HepG2 (cell line): ENCODE results near the gene CD81. TPM values are rescaled to one million over a fixed set of nuclear protein-coding genes. Genes with fewer than 3 reads are reported as not detected.

ENCODE experiments used
- ATAC-seq: fragments of 200-7000 bp; cut with Tn5 transposase; 3 replicates; pipeline ENCODE4 v1.9.1; 2020; ENCODE audit warnings: mild to moderate bottlenecking, moderate library complexity
- BruUV-seq: library from RNA; stranded (reverse); fragments of 400-500 nt; replicated peaks from 2 replicates; lab custom pipeline; 2021; lab: Mats Ljungman, UMichigan
- CTCF ChIA-PET: fragments of 300-600 bp; formaldehyde crosslinking; extraction: SDS; loops from one replicate; lab custom pipeline; 2021; ENCODE audit warnings: low total read pairs, inconsistent platforms, low intra/inter-chr PET ratio; lab: Yijun Ruan, JAX
- POLR2A ChIA-PET: fragments of 350-600 bp; sonication (Branson Sonifier 250); formaldehyde crosslinking; loops from one replicate; lab custom pipeline; 2020; ENCODE audit warnings: antibody characterized with exemption, inconsistent platforms; lab: Yijun Ruan, JAX
- DNase-seq: peaks from one replicate; pipeline ENCODE4 v3.0.0-alpha.2; 2015; ENCODE audit warnings: low spot score
- FAIRE-seq: peaks from 3 replicates; lab custom pipeline; 2011; peaks lifted over from hg19 to GRCh38; lab: Jason Lieb, UNC
- H2AFZ ChIP-seq: one replicate; pipeline ENCODE4 v1.6.1; 2011; ENCODE audit warnings: low read length, inconsistent platforms
- H3K27ac ChIP-seq: fragments of 300-600 bp; 3 replicates; pipeline ENCODE4 v1.8.0; 2011; ENCODE audit warnings: mixed run types, mild to moderate bottlenecking, mixed read lengths, low read length, inconsistent platforms; ENCODE audit not compliant: insufficient read depth; ENCODE audit errors: extremely low read length
- H3K27me3 ChIP-seq, 2 experiments: fragments of 200-600 bp in 1 of 2; 2 replicates in 1 of 2; 3 replicates in 1 of 2; pipeline versions ENCODE4 v1.6.0 to v1.8.0; 2011; ENCODE audit warnings: low read length in 2 of 2, mild to moderate bottlenecking in 2 of 2, moderate library complexity in 2 of 2, inconsistent platforms in 1 of 2; ENCODE audit not compliant: insufficient read depth in 2 of 2, control insufficient read depth in 1 of 2
- H3K36me3 ChIP-seq, 2 experiments: fragments of 200-600 bp in 1 of 2; replicated peaks in 1 of 2; 2 replicates in 1 of 2; 3 replicates in 1 of 2; pipeline versions ENCODE4 v1.5.1 to v1.8.0; 2011; ENCODE audit warnings: low read length in 2 of 2, inconsistent platforms in 1 of 2; ENCODE audit not compliant: insufficient read depth in 2 of 2, control insufficient read depth in 1 of 2
- H3K4me1 ChIP-seq: 2 replicates; pipeline ENCODE4 v1.5.1; 2012; ENCODE audit warnings: low read length, inconsistent platforms; ENCODE audit not compliant: insufficient read depth
- H3K4me2 ChIP-seq: 2 replicates; pipeline ENCODE4 v1.6.0; 2011; ENCODE audit warnings: low read depth, low read length, inconsistent platforms
- H3K4me3 ChIP-seq, 3 experiments: fragments of 200-600 bp in 1 of 3; sonication (generic), shearing (Covaris generic) in 1 of 3; replicated peaks in 1 of 3; 2 replicates each; pipeline ENCODE4 v1.5.1; 2011 to 2016; ENCODE audit warnings: low read length in 3 of 3, inconsistent platforms in 2 of 3, low read depth in 2 of 3, mild to moderate bottlenecking in 2 of 3, control low read depth in 1 of 3, mixed read lengths in 1 of 3; ENCODE audit not compliant: insufficient read depth in 1 of 3
- H3K79me2 ChIP-seq: one replicate; pipeline ENCODE4 v1.6.1; 2011; ENCODE audit warnings: low read length, inconsistent platforms; ENCODE audit not compliant: insufficient read depth
- H3K9ac ChIP-seq: 2 replicates; pipeline ENCODE4 v1.6.0; 2011; ENCODE audit warnings: mild to moderate bottlenecking, low read depth, low read length, inconsistent platforms; ENCODE audit not compliant: insufficient read depth
- H3K9me3 ChIP-seq: 2 replicates; pipeline ENCODE4 v1.5.1; 2012; ENCODE audit warnings: mild to moderate bottlenecking, low read length
- H4K20me1 ChIP-seq: 2 replicates; pipeline ENCODE4 v1.6.0; 2011; ENCODE audit warnings: inconsistent platforms, mild to moderate bottlenecking, low read length, moderate library complexity; ENCODE audit not compliant: insufficient read depth
- CBX2 ChIP-seq, 2 experiments: fragments of 200-600 bp in 1 of 2; sonication (generic); formaldehyde crosslinking in 1 of 2; IDR thresholded peaks; 2 replicates each; pipeline versions ENCODE4 v1.7.0 to v1.8.1; 2018 to 2022; ENCODE audit warnings: low read depth in 2 of 2, low read length in 1 of 2, mild to moderate bottlenecking in 1 of 2, missing genetic modification reagents in 1 of 2
- CCDC6 ChIP-seq: sonication (generic); formaldehyde crosslinking; IDR thresholded peaks from 2 replicates; pipeline ENCODE4 v1.8.1; 2022; ENCODE audit warnings: mild to moderate bottlenecking, missing genetic modification reagents, moderate library complexity
- CENPT ChIP-seq: sonication (generic); formaldehyde crosslinking; IDR thresholded peaks from 2 replicates; pipeline ENCODE4 v1.8.0; 2022; ENCODE audit warnings: low read depth, mild to moderate bottlenecking, moderate library complexity, missing genetic modification reagents
- E2F5 ChIP-seq: sonication (generic); formaldehyde crosslinking; conservative IDR thresholded peaks from 2 replicates; pipeline ENCODE4 v1.4.0; 2020; ENCODE audit warnings: missing genetic modification reagents
- FUBP1 ChIP-seq: sonication (generic); formaldehyde crosslinking; IDR thresholded peaks from 2 replicates; pipeline ENCODE4 v1.5.1; 2020; ENCODE audit warnings: missing genetic modification reagents, mild to moderate bottlenecking, borderline replicate concordance
- GATA4 ChIP-seq: sonication (generic); IDR thresholded peaks from 2 replicates; pipeline ENCODE4 v1.6.1; 2016; ENCODE audit warnings: antibody characterized with exemption, low read depth, borderline replicate concordance
- HMG20B ChIP-seq: conservative IDR thresholded peaks from 2 replicates; pipeline ENCODE4 v1.6.1; 2016; ENCODE audit warnings: missing genetic modification reagents, missing compliant biosample characterization
- MAFF ChIP-seq: IDR thresholded peaks from 2 replicates; pipeline ENCODE4 v1.6.1; 2011; ENCODE audit warnings: low read depth, low read length, improper control_type of control experiment
- NAIF1 ChIP-seq: sonication (generic); formaldehyde crosslinking; IDR thresholded peaks from 2 replicates; pipeline ENCODE4 v1.5.0; 2020; ENCODE audit warnings: mild to moderate bottlenecking, missing genetic modification reagents, borderline replicate concordance
- PBX2 ChIP-seq: IDR thresholded peaks from 2 replicates; pipeline ENCODE4 v1.6.1; 2016; ENCODE audit warnings: control low read depth
- ZNF749 ChIP-seq: sonication (generic); formaldehyde crosslinking; IDR thresholded peaks from 2 replicates; pipeline ENCODE4 v1.8.0; 2022; ENCODE audit warnings: mild to moderate bottlenecking, missing genetic modification reagents, moderate library complexity, borderline replicate concordance
- WGBS: methylation state at CpG from one replicate; pipeline ENCODE4 v1.1.6; 2017; ENCODE audit warnings: low lambda C conversion rate; 5-methylcytosine and 5-hydroxymethylcytosine counted together
- in situ Hi-C: cut with HindIII; loops from 2 replicates; pipeline ENCODE4 v1.10.0; 2017; ENCODE audit warnings: low pct_unique_long_range_greater_than_20kb; ENCODE audit not compliant: extremely low pct_ligation_motif_present
- intact Hi-C: fragments of 100-400 bp; cut with micrococcal nuclease; formaldehyde crosslinking; loops from one replicate; pipeline ENCODE4 v1.10.0; 2022; ENCODE audit not compliant: unreplicated experiment
- polyA plus RNA-seq, 8 experiments: library from polyadenylated mRNA; depleted of rRNA in 3 of 8; stranded (reverse) in 7 of 8; unstranded in 1 of 8; fragments of >200 nt; fragmentation: Illumina TruSeq in 4 of 8; extraction: Trizol in 4 of 8; gene quantifications; 2 replicates each; pipeline versions ENCODE4 v1.2.1 to v1.2.3, GENCODE V29; 2011 to 2016; ENCODE audit warnings: low read depth in 4 of 8, missing spikeins in 1 of 8, mixed read lengths in 1 of 8; ENCODE audit not compliant: insufficient read depth in 1 of 8
- total RNA-seq, 5 experiments: library from RNA; depleted of rRNA; stranded (reverse); fragments of >200 nt; fragmentation: Illumina TruSeq; extraction: Trizol; gene quantifications; 2 replicates each; pipeline ENCODE4 v1.2.3, GENCODE V29; 2016; ENCODE audit warnings: low read depth in 1 of 5

Gene CD81
- total and polyA plus RNA-seq, 2 of the 13 experiments (the other 11 are each of a cell fraction or from before 2014, with no cell fraction given), result not detected

GRCh38 chr11:2375964-2376551 lies 1.1 kb upstream of the CD81 start:
- H3K79me2 ChIP-seq, result no peaks in the 10 kb centered on the region
- CTCF ChIA-PET, result no interaction called here
- no peak overlapping the region for H3K4me3 ChIP-seq
- ATAC-seq (no peak), FAIRE-seq (no peak), DNase-seq (no peak)
- TF ChIP-seq CBX2 (IDR thresholded peaks at IDR 0.05; ENCODE audit: low read depth, low read length) (no peak), CBX2 (CRISPR knock-in tag; IDR thresholded peaks at IDR 0.05; ENCODE audit: low read depth) (no peak), MAFF (no peak), CENPT (CRISPR knock-in tag) (no peak), GATA4 (no peak), FUBP1 (no peak), HMG20B (CRISPR knock-in tag) (no peak), CCDC6 (CRISPR knock-in tag) (no peak), E2F5 (CRISPR knock-in tag) (no peak), NAIF1 (no peak), ZNF749 (CRISPR knock-in tag) (no peak), PBX2 (no peak)
- POLR2A ChIA-PET, result no interaction called here
- no peak overlapping the region for H2AFZ ChIP-seq
- H3K4me2 ChIP-seq, result no peak overlapping the region
- no peaks in the 10 kb centered on the region for H4K20me1 ChIP-seq
- no peak overlapping the region for H3K9ac ChIP-seq
- in situ Hi-C loops (no loop called here), intact Hi-C loops (no loop called here)
- WGBS, result 15% methylated on average over 12 of the region's 16 CpGs
- no TSS peak for BruUV-seq
- no peaks in the 10 kb centered on the region for H3K9me3 ChIP-seq
- H3K36me3 ChIP-seq, result no peaks in the 10 kb centered on the region
- peaks cover 9 to 69% of the 10 kb centered on the region in 2 experiments for H3K27me3 ChIP-seq
- H3K27ac ChIP-seq, result no peak overlapping the region
- peaks cover 7% of the 10 kb centered on the region; the same call in 1 of the 2 replicates for H3K4me1 ChIP-seq
